HG03095 (cell line): ENCODE data around the gene CFAP45.

ENCODE experiments used
- ATAC-seq: cut with Tn5 transposase; IDR thresholded peaks from one replicate; pipeline ENCODE4 v1.9.1; 2021; ENCODE audit warnings: moderate library complexity; ENCODE audit not compliant: unreplicated experiment

Gene CFAP45

GRCh38 chr1:159880430-159880829 lies 19.5 kb downstream of the CFAP45 start:
- ATAC-seq: no peak

GRCh38 chr1:159879977-159880376 lies 20.0 kb downstream of the CFAP45 start:
- ATAC-seq: no peak

- ATAC-seq: no peak
Measured at GRCh38 chr1:159879136-159879535, 20.8 kb downstream of the CFAP45 start.

DNA sequence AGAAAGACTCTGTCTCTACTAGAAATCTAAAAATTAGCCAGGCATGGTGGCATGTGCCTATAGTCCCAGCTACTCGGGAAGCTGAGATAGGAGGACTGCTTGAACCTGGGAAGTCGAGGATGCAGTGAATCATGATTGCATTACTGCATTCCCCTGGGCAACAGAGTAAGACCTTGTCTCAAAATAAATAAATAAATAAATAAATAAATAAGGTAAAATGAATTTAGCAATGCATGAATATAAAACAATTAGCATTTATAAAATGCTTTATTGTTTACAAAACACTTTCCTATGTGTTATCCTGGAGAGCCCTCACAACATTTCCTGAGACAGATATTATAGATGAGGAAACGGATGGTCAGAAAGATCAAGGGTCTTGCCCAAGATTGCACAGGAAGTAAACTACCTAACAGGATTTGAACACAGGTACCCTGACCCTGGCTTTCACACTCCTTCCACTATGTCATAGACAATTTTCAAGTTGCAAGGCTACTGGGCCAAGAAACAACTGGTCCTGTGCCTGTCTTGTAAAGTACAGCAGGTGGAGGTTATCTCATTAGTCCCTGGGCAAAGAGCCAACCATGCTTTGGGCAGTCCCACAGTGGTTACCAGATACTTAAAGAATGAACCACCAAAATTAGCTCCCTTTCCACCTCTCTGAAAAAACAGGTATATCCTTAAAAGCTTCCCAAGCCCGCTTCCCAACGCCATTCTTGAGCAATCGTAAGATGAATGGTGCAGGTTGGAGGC lies 22.1 kb downstream of the CFAP45 start:
- ATAC-seq: no peak

- ATAC-seq: no peak
Measured at GRCh38 chr1:159873530-159874143, 26.3 kb downstream of the CFAP45 start.

GRCh38 chr1:159872891-159873290 lies 27.1 kb downstream of the CFAP45 start:
- ATAC-seq: no peak

DNA sequence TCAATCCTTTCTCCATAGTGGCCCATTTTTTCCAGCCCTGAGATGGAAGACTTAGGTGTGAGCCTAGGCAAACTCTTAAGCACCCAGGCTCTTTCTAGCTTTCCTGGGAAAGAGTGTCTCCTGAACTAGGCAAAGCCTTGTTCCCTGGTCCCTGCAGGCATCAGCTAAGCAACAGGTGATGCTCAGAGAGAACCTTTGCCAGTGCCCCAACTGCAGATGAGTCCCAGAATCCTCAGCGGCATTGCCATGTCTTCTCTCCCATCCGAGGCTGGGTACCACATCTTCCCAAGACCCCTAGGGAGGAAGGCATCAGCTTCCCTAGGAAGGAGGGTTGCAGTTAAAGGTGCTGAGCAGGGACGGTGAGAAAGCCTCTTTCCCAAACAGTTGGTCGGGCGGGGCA lies 29.3 kb downstream of the CFAP45 start:
- ATAC-seq: no peak

DNA sequence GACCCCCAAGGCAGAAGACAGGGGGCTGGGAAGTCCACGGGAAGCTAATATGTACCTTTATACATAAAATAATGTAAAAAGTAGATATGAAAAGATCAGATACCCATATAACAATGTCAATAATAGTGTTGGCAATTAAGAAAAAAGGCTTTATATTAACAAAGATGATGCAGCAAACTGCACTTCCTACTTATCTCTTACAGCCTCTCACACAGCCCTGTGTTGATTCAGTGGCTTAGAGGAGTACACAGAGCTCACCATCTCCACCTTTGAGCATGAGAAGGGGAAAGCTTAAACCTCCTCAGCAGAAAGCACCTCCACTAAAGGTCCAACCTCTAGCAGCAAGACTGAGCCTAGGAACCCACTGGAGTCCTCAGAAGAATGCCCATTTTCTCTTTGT lies 30.4 kb downstream of the CFAP45 start:
- no peak for ATAC-seq

DNA sequence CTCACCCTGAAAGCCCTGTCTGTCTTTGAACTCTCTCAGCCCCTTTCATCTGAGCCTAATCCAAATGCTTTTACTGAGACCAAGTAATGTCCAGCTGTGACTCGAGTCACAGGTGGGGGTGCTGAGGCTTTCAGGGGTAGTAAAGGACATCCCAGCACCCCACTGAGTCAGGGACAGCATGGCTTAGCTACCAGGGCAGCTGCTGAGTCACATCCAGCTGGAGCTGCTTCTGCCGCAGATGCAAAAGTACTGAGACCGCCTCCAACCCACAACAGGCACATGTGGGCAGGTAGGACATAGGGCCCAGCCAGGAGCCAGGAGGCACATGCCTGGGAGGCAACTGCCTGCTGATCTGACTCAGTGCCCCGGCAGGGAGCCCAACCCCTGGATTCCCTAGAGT lies 30.8 kb downstream of the CFAP45 start:
- no peak for ATAC-seq

- ATAC-seq: no peak
Measured at GRCh38 chr1:159868766-159869165, 31.2 kb downstream of the CFAP45 start.

GRCh38 chr1:159867664-159868026 lies 32.3 kb downstream of the CFAP45 start:
- no peak for ATAC-seq

DNA sequence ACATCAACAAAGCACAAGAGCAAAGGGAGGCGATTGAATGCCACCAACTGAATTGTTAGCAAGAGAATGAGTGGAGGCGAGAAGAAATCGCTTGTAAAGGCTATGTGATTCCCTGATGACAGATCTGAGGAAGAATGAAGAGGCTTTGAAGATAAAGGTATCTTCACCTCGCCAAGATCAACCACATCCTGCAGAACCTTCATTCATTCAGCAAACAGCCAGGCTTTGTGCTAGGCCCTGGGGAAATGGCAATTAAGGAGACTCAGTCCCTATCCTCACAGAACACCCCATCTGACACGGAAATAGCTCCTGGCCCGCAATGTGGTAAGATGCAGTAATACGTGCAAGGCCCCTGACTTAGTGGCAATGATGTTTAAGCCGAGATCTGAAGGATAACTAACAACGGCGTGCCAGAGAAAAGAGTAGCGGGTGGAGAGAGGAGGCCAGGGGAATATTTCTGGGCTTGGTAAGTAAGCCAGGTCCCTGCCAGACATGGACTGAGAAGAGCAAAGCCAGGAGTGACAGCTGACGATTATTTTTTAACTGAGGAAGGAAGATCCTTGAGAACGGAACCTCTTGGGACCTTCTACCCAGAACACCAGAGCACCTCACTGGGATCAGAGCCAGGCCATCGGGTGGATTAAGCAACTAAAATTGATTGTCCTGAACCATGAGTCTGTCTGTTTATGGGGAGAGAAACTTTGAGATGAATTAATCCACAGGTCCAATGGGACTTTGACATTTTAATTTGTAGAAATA lies 32.9 kb downstream of the CFAP45 start:
- no peak for ATAC-seq

GRCh38 chr1:159866066-159866465 lies 33.9 kb downstream of the CFAP45 start:
- ATAC-seq: no peak

- no peak for ATAC-seq
Measured at GRCh38 chr1:159864262-159864661, 35.7 kb downstream of the CFAP45 start.

DNA sequence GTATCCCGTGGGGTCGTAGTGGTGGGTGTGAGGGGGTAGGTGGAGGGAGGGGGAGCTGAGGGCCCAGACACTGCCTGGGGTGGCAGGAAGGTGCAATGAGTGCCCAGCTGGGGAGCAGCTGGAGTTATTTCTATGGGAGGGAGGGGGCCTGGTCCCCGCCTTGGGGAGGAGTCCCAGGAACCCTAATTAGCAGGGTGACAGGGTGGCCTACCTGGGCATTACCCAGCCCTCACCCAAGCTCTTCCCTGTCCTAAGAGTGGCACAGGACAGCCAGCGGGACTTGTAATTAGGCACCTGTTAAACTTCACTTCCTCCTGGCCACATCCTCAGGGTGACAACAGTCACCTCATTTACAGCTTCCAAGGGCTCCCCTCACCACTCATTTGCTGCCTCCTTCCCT lies 37.4 kb downstream of the CFAP45 start, which contains the start of gene VSIG8:
VSIG8 (minus strand) TSS at position 101 of the 400 bp plus-strand sequence. CDS start 136 bp downstream, outside the sequence.
- ATAC-seq: no peak

DNA sequence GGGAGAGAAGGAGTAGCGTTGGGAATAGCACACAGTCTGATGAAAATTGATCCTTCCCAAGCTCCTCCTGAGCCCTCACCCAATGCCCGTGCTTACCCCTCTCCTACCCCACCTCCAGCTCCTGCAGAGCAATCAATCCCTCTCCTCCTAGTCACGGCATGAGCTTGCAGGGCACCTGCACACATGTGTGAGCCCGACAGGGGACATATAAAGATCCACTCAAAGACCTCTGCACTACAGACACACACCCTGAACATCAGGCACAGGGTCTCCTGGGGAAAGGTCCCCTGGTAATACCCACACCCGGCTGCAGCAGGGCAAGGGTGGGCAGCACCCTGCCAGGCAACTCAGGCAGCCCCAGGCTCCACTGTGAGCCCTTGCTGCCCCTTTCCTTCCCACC lies 37.9 kb downstream of the CFAP45 start:
- ATAC-seq: no peak

DNA sequence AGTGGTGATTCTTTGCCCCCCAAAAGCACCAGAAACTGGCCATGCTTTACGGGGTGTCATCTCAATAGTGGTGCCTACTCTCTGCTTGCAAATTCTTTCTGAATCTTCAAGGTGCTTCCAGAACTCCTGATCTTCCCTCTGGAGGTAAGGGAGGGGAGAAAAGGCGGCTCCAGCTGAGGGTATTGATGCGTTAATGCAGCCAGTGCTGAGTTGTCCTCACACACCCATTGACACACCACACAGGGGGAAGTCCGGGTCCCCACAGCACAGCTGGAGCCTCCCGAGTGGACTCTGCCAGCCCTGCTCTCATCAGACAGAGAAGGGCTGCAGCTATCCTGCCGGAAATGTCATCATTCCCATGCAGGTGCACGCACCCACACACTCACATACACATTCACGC lies 38.7 kb downstream of the CFAP45 start:
- ATAC-seq: no peak

DNA sequence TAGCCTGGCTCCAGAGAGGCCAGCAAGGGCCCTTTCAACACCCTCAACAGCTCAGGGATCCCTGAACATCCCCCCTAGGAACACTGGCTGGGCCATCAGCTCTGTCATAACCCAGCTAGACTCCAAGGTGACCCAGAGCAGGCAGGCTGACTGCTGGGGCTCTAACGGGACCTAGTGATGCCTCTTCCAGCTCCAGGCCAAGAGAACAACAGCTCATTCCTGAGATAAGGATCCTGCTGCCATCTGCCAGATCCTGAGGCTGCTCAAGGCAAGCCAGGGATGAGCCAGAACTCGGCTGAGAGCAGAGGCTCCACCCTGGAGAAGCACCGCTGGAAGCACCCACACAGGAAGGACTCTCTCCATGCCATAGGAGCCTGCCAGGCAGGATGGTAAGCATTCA lies 39.5 kb downstream of the CFAP45 start:
- no peak for ATAC-seq

DNA sequence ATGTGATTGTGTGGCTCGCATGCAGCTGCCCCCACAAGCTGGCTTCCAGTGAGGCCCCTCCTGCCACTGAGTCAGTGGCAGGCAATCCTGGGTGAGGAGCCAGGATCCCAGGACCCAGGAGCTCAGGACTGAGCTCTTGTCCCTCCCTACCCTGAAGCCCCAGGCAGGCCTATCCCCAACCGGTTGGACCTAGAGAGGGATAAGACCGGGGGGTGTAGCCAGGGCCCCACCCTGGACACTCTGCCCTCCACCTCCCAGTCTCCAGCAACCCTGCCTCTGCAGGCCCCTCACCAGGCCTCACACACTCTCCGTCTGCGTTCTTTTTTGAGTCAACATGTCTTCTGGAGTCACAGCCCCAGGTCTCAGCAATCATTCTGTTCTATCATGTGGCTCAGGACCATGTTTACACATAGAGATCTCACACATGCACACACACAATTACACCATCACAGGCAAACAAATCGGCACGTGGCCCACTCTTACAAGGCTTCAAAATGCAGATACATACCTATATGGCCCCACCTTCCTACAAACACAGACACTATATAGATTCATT lies 40.1 kb downstream of the CFAP45 start:
- no peak for ATAC-seq

GRCh38 chr1:159857889-159858288 lies 42.1 kb downstream of the CFAP45 start:
- no peak for ATAC-seq

DNA sequence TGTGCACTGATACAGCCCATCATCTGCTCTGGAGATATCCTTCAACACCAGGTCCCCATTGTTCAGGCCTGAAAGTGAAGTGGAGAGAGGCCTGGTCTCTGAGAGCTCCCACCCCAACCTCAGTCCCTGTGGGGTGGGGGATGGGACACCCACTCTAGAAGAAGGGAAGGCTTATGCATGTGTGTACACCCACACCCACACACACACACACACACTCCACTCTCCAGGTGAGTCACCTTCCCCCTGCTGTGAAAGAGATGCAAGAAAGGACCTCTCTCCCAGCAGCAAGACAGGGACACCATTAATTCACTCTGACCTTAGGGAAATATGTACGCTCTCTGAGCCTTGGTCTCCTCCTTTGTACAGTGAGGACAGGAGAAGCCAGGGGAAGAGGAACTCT lies 43.4 kb downstream of the CFAP45 start:
- ATAC-seq: no peak

DNA sequence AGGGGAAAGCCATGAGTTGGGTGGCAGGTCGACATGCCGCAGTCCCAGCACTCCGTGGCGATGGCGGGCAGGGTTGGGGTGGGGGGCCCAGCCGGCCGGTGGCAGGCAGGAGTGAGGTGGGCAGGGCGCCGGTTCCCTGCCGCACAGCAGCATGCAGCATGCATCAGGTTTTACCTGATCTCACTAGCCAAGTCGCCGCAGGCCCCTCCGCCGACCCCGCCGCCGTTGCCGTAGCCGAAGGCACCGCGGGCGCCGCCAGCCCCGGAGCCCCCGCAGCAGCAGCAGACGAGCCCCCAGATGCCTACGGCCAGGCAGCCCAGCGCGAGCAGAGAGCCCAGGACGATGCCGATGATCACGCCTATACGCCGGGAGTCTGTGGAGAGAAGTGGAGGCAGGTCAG lies 44.3 kb downstream of the CFAP45 start:
- ATAC-seq: no peak
